Pulmonary artery endothelial cell (primary cell): ENCODE results near the gene ADGRD2. TPM values are rescaled to one million over a fixed set of nuclear protein-coding genes. Genes with fewer than 3 reads are reported as not detected.
"Not testable (repeated sequence)": the region's sequence is repeated elsewhere in the genome, so short reads cannot be mapped to it uniquely, and the experiment has no call there.

ENCODE experiments used
- DNase-seq: peaks from one replicate; pipeline ENCODE4 v3.0.0-alpha.2; 2011; ENCODE audit warnings: low read depth, low spot score
- total RNA-seq: library from RNA; depleted of rRNA; stranded (reverse); fragments of >200 nt; gene quantifications from 2 replicates; pipeline ENCODE4 v1.2.3, GENCODE V29; 2014

Gene ADGRD2, protein sequence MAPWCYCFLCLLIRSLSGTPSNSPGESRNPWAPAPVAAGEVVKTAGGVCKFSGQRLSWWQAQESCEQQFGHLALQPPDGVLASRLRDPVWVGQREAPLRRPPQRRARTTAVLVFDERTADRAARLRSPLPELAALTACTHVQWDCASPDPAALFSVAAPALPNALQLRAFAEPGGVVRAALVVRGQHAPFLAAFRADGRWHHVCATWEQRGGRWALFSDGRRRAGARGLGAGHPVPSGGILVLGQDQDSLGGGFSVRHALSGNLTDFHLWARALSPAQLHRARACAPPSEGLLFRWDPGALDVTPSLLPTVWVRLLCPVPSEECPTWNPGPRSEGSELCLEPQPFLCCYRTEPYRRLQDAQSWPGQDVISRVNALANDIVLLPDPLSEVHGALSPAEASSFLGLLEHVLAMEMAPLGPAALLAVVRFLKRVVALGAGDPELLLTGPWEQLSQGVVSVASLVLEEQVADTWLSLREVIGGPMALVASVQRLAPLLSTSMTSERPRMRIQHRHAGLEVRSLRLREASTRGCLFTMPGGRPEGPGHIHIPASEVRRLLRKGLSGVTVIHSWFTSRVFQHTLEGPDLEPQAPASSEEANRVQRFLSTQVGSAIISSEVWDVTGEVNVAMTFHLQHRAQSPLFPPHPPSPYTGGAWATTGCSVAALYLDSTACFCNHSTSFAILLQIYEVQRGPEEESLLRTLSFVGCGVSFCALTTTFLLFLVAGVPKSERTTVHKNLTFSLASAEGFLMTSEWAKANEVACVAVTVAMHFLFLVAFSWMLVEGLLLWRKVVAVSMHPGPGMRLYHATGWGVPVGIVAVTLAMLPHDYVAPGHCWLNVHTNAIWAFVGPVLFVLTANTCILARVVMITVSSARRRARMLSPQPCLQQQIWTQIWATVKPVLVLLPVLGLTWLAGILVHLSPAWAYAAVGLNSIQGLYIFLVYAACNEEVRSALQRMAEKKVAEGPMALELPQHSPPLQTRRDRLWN
- total RNA-seq: not detected in 2 replicates

DNA sequence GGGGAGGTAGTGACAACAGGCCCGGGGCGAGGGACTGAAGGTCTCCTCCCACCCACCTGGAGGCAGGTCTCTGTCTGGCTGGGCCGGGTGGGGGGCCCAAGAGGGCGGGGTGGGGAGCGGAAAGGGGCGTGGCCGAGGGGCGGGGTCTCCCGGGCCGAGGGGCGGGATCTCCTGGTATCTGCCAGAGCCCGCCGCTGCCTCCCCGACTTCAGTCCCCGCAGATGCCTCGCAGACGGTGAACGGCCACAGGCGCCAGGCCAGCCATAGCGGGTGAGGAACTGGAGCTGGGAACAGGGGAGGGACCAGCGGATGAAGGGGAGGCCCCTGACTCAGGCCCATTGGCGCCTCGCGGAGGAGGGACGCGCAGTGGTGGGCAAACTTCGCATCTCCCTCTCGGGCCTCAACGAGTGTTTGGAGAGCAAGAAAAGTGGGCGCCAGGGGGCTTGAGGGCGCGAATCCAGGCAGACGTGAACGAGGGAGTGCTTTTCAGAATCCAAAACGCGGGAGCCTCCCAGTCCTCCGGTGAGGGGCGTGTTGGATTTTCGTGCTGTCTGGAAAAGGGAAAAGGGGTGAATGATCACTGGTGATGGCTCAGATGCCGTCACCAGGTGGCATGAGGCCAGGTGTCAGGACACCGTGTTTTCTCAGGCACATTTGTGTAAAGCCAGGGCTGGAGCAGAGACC, at the start of gene ADGRD2:
Gene ADGRD2 (plus strand): TSS at position 211 of the 684 bp plus-strand sequence. CDS start 1,216 bp downstream, outside the sequence.
- DNase-seq: no peak

DNA sequence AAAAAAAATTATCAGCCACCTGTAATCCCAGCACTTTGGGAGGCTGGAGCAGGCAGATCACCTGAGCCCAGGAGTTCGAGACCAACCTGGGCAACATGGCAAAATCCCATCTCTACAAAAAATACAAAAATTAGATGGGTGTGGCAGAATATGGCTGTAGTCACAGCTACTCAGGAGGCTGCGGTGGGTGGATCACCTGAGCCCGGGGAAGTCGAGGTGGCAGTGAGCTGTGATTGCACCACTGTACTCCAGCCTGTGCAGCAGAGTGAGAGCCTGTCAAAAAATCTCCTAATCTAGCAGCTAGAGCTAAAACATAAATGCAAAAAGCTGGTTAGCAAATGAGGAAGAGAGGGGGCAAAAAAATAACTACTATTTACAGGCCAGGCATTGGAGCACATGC, 47.0 kb upstream of the ADGRD2 start:
- DNase-seq: no peak

DNA sequence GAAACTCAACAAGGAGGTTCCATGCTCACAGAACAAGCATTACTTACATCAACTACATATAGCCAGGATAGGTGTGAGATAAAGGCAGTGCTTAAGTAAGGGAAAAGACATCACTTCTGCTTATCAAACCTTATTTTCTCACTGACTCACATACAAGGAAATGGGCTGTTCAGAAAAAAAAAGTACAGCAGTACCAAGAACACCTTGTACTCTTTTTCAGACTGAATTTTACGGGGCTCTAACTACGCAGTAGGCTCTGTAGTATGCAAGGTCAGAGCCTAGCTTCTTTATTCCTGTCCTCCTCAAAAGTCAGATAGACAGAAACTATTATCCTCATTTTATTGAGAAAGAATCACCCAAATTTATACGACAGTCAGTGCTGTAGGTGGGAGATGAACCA, 40.8 kb upstream of the ADGRD2 start:
- DNase-seq: no peak

DNA sequence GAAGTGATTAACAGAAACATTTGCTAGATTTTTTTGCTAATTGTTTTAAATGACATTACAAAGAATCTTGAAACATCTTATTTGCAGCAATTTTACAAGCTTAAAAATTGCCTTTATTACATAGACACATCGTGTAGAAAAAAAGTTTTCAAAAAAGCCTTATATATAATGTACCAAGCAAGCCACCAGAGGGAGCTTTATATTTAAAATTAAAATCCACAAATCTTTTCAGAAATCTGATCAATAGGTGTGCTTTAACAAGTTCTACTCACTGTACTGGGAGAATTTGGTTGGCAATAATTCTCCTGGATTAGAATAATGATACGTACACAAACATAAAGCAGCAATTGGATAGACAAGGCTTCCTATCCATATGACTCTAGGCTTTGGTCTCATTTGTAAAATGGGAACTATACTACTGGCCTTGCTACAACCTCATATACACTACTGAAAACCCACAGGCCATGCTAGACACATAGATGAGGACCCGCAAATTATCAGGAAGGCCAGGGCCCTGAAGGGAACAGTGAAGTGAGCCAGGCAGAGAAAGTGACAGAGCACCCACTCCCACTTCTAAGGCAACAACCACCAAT, 39.8 kb upstream of the ADGRD2 start:
- DNase-seq: no peak

DNA sequence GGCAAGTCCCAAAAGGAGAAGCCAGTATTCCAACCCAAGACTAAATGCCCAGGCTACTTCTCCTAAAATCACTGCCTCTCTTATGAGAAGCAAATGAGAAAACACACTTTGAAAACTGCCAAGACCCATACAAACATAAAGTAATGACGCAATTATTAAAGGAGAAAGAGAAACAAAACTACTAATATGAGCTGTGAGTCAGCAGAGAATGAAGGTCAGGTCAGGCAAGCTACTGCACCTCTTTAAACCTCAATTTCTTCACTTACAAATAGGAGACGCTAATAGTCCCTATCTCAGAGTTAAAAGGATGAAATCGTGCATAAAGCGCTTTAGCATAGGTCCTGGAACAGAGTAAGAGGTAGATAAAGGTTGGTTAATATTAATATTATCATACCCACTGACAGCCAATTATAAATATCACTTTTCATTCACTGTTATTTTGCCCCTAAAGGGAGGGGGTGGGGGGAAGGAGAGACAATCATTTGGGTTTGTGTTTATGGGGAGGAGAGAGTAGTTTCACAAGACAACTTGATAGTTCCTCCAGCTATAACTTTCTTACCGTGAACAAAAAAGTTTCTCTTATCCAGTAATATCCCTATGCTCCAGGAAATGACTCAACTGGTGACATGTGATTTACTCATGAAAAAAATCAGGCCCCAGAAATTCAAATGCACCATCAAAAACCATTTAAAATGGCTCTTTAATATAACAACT, 38.6 kb upstream of the ADGRD2 start:
- DNase-seq: peak; percentile 41

DNA sequence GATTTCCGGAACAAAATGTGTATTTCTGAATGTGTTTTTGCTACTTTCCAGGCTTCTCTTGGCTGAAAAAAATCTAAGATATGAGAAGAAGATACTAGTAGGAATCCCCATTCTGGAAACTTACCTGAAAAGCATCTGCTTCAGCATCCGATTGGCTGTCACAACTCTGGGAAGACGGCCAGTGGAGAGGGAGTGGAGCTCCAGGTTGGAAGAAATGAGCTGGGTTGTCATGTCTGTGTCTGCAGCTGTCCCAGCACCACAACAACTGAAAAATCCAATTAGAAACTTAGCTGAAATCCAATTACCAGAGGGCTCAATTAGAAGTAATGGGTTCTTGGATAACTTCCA, 38.0 kb upstream of the ADGRD2 start:
- DNase-seq: no peak

DNA sequence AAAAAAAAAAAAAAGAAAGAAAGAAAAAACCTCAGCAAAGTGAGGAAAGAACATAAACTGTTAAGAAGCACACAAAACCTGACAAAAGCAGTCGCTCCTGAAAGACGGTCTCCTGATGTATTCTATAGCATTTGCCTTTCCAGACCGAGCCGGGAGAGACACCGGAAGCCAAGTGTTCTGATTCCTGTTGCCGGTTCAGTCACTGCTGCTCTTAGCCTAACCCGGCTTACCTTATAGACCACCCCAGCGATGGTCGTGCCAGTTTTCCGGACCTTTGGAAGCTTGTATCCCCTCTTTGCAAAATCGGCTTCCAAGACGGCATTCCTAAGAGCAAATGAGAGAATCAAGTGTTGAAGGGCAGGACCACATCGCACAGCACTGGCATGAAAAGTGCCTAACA, 35.6 kb upstream of the ADGRD2 start:
- DNase-seq: no peak

DNA sequence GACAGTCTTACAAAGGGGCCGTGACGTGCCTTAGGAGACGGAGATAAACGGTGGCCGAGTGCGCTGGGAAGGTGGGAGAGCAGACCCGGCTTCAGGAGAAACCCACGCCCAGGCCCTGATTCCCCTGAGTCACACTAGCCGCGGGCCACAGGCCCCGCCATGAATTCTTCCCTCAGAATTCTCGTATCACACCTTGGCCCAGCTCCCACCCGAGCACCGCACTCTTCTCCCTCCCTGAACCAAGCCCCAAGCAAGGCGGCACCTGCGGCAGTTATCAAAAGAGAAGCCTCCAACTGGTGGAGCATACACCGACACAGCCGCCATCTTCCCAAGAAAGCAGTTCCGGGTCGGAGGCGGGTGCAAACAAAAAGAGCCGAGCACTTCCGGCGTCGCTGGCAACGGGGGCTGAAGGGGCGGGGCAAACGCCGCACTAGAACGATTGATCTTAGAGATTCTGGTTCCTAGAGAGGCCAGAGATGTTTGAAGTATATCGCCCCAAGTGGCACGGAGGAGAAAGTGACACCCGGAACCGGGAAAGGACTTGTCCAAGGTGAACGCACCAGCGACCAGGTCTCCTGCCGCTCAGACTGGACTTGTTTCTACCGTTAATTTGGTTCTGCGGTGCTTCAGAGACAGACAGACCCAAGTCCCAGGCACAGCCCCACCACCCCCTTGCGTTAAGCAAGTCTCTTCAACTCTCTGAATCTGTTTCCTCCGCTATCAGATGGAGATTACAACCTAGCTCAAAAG, 35.0 kb upstream of the ADGRD2 start, which contains the start of gene PSMB7:
Gene PSMB7 (minus strand): TSS at position 341 of the 750 bp plus-strand sequence. CDS start 17 bp downstream, at position 324.
- peak; percentile 90 for DNase-seq

DNA sequence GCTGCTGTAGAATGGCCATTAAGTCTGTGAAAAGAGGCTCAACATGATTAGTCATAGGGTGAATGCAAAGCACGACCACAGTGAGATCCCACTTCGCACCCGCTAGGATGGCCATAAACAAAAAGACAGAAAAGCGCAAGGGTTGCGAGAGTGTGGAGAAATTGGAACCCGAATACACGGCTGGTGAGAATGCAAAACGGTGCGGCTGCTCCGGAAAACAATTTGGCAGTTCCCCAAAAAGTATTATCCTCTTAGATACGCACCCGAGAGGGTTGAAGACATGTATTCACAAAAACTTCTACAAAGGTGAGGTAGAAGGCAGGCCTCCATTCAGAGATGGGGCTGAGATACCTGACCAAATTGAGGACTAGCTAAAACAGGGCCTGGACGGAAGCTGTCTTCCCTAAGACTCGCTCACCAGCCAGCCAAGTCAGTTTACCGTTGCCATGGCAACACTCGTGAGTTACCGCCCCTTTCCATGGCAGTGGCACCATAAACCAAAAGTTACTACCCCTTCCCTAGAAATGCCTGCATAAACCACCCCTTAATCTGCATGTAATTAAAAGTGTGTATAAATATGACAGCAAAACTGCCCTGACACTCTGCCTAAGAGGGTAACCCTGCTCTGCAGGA, 34.3 kb upstream of the ADGRD2 start:
- no peak for DNase-seq

DNA sequence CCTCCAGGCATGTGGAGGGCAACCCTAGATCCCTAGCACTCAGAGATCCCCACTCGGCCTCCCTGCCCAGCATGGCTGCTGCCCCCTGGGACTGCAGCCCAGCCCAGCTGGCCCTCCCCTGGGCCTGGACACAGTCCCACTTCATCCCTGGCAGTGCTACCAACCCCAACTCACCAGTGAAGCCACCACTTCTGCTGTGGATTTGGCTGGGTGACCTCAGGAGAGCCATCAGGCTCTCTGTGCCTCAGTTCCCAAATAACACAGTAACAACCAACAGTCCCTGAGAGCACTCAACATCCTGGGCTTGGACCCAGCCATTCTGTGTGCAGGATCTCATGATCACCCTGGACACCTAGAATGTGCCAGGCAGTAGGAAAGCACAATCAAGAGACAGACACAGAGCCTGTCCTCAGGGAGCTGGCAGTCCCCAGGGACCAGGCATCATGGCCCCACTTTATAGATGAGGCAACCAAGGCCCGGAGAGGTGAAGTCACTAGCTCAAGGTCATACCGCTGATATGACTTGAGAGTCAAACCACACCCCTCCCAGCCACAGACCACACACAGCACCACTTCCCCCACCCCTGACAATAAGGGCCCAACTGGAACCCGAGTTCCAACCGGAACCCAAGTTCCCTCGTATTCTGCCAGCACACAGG, 30.3 kb upstream of the ADGRD2 start:
- no peak for DNase-seq

DNA sequence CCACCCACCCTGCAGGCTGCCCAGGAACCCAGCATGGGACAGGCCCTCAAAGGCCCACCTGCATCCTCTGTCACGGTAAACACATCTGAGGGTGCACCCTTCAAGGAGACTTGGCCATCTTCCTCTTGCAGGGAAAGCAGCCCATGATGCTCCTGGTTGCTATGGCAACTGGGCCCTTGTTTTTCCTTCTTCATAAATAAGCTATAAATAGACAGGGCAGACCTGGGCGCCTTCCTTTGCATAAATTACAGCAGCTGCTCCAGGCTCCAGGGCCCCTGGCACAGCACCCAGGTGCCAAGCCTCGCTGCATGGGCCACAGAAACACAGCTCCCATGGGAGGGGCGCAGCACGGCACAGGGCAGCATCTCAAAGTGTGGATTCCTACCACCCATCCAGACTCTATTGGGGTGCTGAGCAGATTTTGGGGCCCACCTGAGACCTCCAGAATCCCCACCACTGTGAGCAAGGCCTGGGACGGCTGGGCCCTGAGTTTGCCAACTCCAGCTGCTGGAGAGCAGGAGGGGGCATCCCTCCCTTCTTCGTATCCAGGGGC, 29.2 kb upstream of the ADGRD2 start:
- no peak for DNase-seq

DNA sequence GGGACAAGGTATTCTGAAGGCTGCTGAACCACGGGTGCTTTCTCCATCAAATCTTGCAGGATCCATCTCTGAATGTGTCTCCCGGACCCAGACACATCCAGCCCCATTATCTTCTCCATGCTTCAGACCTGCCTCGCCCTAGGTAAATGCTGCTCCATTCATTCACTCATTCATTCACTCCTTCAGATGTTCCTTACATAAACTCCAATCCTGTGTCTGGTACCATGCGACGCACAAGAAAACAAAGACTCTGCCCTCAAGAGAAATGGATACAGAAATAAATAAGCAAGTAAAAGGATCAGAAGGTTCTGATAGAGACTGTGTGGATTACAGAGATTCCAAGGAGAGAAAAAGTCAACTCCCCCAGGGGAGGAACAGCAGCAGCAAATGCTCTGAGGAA, 27.1 kb upstream of the ADGRD2 start:
- DNase-seq: no peak

DNA sequence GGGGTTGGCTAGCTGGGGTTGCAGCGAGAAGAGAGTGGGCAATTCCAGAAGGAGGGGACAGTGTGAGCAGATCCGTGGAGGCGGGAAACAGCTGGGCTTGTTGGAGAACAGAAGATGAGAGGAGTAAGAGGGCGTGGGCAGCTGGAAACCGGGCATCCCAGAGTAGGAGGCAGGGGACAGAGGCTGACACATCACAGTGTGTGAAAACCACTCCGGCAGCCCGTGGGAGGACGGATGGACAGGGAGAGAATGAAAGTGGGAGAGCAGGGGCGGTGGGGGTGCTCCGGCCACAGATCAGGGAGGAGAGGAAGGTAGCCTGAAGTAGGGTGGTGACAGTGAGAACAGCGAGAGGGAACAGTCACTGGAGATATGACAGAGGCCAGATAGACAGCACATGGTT, 26.7 kb upstream of the ADGRD2 start:
- DNase-seq: no peak

DNA sequence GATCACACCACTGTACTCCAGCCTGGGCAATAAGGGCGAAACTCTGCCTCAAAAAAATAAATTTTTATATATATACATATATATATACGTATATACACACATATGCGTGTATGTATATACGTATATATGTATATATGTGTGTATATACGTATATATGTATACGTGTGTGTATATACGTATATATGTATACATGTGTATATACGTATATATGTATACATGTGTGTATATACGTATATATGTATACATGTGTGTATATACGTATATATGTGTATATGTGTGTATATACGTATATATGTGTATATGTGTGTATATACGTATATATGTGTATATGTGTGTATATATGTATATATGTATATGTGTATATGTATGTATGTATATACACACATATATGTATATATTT, 24.5 kb upstream of the ADGRD2 start:
- DNase-seq: not testable (repeated sequence)

DNA sequence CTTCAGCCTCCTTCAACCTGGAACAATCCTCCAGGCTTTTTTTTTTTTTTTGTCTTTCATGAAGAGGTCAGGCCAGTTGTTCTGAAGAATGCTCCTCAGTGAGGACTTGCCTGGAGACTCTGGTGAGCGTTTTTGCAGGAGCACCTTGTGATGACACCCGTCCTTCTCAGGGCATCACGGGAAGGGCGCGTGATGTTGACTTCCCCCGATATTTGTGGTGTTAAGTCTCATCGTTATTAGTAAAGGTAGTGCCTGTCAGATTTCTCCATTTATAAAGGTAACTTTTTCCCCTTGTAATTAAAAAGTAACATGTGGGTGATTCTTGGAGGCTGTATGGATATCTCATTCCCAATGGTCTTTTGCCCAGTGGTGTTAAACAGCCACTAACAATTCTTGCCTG, 23.9 kb upstream of the ADGRD2 start:
- DNase-seq: no peak

DNA sequence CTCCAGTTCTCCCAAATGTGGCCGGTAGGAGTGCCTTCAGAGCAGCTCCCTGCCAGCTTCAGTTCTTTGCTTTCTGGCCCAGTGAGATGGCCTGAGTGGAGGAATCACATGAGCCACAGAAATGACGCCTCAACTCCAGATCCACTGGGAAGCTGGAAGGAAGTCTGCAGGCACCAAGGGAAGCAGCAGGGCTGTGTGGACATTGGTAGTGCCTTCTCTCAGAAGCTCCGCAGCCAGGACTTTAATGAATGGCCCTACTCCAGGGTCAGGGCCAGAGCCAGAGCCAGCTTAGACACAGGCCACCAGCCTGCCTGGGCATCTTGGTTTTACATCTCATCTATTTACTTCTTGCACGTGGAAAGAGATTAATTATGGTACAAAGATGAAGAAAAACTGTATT, 23.0 kb upstream of the ADGRD2 start:
- DNase-seq: no peak

DNA sequence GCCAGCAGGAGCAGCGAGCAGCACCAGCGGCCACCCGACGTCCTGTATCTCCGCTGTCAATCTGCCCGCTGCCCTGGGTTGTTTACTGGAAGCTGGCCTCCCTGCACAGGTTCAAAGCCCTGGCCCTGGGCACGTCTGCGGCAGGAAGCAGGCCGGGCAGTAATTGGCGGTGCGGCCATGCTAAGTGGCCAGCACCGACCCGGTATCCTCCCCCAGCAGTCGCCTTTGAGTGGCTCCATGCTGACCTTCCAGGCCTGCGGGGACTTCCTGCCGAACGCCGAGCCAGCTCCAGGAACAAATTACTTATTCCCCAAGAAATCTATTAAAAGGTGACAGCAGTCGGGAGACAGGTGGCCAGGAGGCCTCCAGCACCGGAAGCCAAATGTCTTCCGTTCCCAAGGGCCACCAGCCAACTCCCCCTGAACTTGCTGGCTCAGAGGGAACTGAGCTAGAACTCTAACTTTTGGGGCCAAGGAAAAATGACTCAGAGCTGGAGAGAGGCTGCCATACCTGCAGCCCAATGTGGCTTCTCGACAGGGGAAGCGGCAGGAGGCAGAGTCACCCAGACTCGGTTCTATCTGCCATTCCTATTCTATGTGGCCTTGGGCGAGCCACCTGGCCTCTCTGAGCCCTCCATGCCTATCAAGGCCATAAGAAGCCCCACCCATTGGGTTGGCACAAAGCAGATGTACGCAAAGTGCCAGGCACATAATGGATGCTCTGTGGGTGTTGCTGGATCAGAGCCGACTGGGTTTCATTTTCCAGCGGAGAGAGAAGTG, 21.3 kb upstream of the ADGRD2 start:
- DNase-seq: no peak

DNA sequence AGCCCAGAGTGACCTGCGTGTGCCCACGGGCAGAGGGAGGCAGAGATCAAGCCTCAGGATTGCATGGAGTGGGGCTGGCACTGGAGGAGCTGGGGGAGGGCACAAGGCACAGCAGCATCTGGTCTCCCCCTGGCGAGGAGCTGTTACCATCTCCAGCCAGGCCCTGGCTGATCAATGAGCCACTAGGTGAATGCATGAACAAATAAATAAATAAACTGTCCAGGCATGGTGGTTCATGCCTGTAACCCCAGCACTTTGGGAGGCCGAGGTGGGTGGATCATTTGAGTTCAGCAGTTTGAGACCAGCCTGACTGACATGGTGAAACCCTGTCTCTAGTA, 20.8 kb upstream of the ADGRD2 start:
- DNase-seq: no peak
